Ammon's horn (tissue), 1 donor: ENCODE results near the gene AR.

ENCODE experiments used
- DNase-seq: peaks from one replicate; pipeline ENCODE4 v3.0.0-alpha.2; 2016; ENCODE audit warnings: low spot score

Gene AR, protein sequence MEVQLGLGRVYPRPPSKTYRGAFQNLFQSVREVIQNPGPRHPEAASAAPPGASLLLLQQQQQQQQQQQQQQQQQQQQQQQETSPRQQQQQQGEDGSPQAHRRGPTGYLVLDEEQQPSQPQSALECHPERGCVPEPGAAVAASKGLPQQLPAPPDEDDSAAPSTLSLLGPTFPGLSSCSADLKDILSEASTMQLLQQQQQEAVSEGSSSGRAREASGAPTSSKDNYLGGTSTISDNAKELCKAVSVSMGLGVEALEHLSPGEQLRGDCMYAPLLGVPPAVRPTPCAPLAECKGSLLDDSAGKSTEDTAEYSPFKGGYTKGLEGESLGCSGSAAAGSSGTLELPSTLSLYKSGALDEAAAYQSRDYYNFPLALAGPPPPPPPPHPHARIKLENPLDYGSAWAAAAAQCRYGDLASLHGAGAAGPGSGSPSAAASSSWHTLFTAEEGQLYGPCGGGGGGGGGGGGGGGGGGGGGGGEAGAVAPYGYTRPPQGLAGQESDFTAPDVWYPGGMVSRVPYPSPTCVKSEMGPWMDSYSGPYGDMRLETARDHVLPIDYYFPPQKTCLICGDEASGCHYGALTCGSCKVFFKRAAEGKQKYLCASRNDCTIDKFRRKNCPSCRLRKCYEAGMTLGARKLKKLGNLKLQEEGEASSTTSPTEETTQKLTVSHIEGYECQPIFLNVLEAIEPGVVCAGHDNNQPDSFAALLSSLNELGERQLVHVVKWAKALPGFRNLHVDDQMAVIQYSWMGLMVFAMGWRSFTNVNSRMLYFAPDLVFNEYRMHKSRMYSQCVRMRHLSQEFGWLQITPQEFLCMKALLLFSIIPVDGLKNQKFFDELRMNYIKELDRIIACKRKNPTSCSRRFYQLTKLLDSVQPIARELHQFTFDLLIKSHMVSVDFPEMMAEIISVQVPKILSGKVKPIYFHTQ

DNA sequence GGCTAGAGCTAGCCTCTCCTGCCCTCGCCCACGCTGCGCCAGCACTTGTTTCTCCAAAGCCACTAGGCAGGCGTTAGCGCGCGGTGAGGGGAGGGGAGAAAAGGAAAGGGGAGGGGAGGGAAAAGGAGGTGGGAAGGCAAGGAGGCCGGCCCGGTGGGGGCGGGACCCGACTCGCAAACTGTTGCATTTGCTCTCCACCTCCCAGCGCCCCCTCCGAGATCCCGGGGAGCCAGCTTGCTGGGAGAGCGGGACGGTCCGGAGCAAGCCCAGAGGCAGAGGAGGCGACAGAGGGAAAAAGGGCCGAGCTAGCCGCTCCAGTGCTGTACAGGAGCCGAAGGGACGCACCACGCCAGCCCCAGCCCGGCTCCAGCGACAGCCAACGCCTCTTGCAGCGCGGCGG lies at the start of gene AR:
AR (plus strand) TSS at position 204 of the 400 bp plus-strand sequence. CDS start 1,126 bp downstream, outside the sequence.
- peak; percentile 11 for DNase-seq

DNA sequence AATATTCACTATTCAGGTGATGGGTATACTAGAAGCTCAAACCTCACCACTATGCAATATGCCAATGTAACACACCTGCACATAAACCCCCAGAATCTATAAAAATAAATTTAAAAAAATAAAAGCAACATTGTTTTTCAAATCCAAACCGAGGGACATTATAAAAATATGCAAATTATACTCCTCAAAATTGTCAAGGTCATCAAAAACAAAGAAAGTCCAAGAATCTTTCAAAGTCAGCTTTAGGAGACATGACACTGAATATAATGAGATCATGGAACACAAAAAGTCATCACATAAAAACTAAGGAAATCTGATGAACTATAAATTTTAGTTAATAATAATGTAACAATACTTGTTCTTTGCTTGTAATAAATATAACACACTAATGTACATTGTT lies 43.2 kb upstream of the AR start:
- no peak for DNase-seq

DNA sequence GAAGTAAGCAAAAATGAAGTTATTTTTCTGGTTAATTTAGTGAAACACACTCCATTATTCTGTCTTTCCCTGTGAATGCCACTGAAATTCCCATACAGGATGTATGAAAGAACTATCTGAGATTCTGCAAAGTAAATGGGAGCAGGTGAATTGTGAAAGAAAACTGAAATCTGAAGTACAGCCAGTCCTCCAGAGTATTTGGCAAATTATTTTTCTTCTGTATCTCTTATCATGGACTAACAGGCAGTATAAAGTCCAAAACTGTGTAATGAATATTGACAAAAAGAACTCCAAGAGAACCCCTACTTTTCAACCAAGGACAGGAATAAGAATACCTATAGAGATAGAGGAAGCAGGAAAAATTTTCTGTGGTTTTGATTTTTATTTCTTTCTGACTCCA lies 40.8 kb upstream of the AR start:
- DNase-seq, result no peak

DNA sequence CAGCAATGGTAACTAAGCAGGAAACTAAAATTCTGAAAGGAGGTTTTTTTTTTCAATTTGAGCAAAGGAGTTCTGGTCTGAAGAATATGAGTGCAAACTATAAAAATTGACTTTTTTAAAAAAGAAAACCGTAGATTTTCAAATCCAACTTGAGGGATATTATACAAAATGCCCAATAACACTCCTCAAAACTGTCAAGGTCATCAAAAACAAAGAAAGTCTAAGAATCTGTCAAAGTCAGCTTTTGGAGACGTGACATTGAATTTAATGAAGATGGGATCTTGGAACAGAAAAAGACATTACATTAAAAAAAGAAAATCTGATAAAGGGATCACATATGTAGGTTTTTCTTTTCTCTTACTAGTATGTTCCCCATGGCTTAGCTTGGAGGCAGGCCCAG lies 40.4 kb upstream of the AR start:
- no peak for DNase-seq

DNA sequence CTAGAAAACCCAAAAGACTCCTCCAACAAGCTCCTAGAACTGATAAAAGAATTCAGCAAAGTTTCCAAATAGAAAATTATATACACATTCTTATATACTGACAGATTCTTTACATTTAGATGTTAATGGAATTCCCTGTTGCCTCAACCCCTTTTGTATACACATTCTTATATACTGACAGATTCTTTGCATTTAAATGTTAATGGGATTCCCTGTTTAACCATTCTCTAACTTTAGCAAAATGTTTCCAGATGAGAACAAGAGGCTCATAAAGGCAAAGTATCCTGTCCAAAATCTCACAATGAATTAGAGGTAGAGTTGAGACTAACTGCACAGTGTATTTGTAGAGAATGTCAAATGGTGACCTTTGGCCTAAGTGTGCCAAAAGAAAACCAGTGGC lies 23.1 kb upstream of the AR start:
- no peak for DNase-seq

DNA sequence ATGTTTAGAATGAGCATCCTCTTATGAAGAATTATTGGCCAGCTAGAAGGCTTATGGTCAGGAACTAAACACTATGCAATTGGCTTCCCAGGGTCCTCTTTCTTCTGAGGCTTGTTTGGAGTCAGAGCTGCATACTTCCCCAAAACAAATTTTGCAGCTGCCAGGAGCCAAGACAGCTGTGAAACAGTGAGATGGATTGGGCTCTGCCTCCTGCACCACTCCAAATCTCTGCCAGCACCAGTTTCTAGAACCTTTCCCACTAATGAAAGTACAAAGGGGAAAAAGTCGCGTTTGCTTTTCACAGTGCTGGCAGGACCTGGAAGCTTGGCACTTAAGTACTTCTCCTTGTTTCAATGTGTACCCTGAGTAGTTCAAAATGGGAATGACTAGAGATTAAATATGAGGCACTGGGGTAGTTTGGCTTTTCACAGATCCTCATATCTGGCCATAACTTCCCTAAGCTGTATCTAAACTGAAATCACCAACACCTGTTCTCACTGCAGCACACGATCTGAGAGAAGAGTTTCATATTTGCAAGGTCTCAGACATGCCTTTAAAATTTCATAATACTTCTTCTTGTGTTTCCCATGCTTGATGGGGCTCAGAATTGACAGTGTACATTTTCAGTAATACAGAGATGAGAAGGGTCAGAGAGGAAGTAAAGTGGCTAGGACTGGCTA lies 20.7 kb upstream of the AR start:
- no peak for DNase-seq

DNA sequence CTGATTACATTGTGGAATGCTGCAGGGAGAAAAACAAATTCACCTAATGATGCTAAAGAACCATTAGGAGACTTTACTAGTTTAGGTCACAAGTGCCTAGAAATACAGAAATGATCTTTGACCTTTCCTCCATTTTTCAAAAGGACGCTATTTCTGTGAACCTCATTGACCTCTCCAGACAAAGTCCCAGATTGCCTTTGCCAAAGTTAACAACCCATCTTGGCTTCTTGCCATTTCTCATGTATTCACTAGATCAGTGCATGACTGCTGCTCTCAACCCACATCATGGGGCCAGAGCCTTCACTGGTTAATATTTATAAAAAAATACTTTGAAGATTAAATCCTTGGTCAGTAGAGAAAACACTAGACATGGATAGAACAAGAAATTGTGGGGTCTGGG lies 19.9 kb upstream of the AR start:
- DNase-seq, result no peak

DNA sequence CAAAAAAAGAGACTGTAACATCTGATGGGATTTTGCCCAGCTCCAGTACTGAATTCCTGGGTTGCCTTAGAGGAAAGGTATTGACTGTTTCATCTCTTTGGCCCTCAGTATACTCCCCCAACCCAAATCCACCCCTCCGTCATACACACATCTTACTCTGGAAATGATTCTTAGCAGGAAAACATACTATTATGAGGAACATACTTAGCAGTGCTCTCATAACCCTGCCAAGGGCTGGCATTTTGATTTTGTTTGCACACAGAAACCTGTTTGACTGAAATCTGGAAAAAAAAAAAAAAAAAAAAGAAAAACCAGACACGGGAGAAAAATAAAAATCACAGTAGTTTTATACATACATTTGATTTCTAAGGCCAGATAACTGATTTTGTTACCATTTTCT lies 19.4 kb upstream of the AR start:
- DNase-seq, result no peak

DNA sequence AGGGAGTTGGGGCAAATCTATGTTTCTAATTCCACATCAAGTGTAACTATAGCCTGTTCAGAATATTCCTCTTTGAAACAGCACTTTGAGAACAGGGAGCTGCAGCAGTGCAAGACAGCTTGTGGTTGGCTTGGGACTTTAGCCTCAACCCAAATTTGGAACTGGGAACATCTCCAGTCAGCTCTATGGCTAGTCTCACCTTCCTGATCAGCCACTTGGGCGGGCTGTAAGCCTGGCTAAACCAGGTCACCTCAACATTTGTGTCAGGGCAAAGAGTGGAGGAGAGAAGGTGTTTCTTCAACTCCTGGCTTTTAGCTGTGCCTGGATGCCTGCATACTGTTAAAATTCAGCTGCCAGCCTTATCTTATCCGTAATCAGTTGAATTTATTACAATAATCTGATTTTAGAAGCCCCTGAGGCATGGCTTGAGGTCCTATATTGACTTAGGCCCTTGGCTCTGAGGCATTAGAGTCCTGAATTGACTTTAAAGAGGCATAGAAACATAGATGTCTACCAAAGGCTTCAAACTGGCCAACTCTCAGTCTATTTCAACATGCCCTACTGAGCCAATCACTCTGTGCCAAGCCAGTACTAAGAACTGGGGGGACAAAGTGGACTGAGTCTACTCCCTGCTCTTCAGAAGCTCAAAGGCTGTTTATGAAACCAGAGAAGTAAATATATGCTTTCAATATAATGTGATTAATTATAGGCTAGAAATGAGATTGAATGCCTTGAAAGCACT lies 18.7 kb upstream of the AR start:
- DNase-seq, result no peak

DNA sequence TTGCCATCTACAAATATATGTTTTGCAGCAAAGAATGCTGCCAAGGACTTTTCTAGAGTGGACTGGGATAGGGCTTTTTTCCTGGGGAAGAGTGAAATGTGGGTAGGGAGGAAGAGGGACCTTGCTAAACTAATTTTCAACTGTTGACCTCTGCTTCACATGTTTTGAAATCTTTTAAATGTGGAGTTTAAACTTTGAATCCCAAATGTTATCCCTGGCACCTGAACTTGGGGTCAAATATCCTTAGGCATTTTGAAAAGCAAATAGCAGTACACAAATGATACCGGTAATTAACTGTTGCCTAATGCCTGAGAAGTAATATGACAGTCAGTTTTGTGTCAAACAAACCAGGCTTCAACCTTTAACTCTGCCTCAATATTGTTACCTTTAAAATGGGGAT lies 7.3 kb upstream of the AR start:
- DNase-seq, result no peak

DNA sequence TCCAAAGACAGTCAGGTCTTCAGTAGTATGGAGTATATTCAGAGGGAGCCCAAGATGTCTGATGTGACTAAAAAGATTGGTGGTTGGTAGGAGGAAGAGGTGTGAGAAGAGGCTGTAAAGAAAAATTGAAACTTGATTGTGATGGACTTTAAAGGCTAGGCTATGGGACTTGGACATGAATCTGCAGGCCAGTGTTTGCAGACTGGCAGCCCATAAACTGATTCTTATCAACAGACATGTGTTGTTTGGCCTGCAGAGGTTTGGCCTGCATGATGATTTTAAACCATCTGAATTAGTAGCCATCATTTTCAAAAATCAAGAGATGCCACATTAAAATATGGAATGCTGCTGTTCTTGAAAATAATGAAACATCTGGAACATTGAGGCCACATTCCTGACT lies 5.4 kb upstream of the AR start:
- no peak for DNase-seq

DNA sequence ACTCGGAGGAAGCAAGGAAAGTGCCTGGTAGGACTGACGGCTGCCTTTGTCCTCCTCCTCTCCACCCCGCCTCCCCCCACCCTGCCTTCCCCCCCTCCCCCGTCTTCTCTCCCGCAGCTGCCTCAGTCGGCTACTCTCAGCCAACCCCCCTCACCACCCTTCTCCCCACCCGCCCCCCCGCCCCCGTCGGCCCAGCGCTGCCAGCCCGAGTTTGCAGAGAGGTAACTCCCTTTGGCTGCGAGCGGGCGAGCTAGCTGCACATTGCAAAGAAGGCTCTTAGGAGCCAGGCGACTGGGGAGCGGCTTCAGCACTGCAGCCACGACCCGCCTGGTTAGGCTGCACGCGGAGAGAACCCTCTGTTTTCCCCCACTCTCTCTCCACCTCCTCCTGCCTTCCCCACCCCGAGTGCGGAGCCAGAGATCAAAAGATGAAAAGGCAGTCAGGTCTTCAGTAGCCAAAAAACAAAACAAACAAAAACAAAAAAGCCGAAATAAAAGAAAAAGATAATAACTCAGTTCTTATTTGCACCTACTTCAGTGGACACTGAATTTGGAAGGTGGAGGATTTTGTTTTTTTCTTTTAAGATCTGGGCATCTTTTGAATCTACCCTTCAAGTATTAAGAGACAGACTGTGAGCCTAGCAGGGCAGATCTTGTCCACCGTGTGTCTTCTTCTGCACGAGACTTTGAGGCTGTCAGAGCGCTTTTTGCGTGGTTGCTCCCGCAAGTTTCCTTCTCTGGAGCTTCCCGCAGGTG lies 637 bp downstream of the AR start:
- DNase-seq, result no peak

DNA sequence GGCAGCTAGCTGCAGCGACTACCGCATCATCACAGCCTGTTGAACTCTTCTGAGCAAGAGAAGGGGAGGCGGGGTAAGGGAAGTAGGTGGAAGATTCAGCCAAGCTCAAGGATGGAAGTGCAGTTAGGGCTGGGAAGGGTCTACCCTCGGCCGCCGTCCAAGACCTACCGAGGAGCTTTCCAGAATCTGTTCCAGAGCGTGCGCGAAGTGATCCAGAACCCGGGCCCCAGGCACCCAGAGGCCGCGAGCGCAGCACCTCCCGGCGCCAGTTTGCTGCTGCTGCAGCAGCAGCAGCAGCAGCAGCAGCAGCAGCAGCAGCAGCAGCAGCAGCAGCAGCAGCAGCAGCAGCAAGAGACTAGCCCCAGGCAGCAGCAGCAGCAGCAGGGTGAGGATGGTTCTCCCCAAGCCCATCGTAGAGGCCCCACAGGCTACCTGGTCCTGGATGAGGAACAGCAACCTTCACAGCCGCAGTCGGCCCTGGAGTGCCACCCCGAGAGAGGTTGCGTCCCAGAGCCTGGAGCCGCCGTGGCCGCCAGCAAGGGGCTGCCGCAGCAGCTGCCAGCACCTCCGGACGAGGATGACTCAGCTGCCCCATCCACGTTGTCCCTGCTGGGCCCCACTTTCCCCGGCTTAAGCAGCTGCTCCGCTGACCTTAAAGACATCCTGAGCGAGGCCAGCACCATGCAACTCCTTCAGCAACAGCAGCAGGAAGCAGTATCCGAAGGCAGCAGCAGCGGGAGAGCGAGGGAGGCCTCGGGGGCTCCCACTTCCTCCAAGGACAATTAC lies 1.4 kb downstream of the AR start:
- DNase-seq, result no peak

DNA sequence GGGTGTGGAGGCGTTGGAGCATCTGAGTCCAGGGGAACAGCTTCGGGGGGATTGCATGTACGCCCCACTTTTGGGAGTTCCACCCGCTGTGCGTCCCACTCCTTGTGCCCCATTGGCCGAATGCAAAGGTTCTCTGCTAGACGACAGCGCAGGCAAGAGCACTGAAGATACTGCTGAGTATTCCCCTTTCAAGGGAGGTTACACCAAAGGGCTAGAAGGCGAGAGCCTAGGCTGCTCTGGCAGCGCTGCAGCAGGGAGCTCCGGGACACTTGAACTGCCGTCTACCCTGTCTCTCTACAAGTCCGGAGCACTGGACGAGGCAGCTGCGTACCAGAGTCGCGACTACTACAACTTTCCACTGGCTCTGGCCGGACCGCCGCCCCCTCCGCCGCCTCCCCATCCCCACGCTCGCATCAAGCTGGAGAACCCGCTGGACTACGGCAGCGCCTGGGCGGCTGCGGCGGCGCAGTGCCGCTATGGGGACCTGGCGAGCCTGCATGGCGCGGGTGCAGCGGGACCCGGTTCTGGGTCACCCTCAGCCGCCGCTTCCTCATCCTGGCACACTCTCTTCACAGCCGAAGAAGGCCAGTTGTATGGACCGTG lies 2.2 kb downstream of the AR start:
- DNase-seq, result no peak

DNA sequence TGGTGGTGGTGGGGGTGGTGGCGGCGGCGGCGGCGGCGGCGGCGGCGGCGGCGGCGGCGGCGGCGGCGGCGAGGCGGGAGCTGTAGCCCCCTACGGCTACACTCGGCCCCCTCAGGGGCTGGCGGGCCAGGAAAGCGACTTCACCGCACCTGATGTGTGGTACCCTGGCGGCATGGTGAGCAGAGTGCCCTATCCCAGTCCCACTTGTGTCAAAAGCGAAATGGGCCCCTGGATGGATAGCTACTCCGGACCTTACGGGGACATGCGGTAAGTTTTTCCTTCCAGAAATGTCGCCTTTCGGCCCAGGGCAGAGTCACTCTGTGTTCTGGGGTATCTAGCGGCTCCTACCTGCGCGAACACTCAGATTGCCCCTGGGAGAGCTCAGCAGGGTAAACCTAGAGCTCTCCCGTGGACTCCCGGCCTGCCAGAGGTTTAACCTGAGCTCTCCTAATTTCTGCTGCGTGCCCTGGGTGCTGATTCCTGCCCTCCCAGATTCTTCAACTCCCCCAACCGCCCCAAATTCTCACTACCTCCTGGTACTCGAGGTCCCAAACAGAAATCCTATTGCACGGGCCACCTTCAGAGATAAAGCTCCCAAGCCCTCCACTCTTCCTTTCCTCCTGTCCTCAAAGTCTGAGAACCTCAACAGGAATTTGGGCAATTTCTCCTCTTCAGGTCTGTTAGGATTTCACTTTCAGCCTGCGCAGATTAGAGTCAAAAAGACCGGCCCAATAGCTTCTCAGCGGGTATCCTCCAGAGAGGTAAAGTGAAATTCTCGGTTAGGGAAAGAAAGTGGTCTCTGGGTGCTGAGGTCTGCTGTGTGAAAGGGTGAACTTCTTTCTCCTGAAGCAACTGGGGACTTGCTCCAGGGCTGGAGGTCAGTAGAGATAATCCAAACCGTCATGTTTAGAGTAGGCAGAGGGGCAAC lies 2.9 kb downstream of the AR start:
- DNase-seq, result no peak

DNA sequence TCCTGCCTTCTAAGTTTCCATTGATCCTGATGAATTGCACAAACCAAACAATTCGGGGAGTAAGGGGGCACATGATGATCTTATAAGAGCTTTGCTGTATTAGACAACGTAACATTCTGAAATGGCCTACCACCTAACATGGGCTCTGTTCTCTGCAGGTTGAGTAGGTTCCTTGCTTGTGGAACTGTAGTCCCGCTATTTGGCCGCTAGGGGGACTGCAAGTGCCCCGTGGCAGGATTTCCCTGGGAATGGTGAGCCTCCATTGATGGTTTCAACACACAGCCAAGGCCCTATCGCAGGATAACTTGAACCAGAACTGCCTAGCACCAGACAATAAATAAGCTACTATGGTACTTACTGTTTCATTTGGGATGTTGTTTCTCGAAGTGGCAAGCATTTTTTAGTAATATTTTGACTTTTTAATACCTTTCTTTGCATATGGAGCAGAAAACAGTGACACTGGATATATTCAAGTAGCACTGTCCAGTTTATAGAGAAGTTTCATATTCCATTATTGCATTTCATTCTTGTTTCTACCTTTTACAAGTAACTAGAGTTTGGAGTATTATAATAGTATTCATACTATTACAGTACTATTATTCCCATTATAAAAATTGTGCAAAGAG lies 11.9 kb downstream of the AR start:
- no peak for DNase-seq

DNA sequence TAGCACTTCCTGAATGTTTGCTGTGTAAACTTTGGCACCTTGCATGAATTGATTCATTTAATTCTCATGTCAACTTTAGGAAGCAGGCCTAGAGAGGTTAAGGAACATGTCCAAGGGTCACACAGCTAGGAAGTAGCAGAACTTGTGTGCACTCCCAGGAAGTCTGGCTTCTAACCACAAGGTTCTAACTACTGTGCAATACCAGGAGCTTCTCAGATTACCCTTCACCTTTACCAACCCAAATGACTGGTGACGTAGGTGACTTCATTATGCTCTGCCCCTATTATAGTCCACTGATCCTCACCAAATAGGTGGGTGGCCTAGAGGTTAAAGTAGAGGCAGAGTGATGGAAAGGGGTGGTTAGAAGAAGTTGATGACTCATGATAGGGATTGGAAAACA lies 14.4 kb downstream of the AR start:
- DNase-seq, result no peak
